ENCODE data around the gene ATAD3C.
"Not testable (repeated sequence)": the region's sequence is repeated elsewhere in the genome, so short reads cannot be mapped to it uniquely, and the experiment has no call there.

ATAD3C gene

DNA sequence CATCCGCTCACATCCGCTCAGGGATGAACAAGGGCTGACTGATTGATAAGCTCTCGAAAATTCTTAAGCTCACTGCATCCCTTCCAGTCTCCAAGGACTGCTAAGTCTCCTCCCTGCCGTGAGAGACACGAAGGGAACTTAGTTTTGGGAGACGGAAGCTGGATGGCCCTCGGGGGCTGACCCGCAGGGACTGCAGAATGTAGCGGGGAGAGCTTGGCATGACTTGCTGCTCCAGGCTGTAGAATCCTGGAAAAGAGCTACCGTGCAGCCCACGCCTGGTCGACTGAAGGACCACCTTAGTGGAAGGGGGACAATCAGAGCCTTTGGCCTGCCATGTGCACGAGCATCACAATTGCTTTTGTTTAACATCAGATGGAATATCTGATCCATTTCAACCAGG is 33.7 kb upstream of the ATAD3C start:
- H3K27ac ChIP-seq, result no peak overlapping the region
- TF ChIP-seq, protein P1, sequence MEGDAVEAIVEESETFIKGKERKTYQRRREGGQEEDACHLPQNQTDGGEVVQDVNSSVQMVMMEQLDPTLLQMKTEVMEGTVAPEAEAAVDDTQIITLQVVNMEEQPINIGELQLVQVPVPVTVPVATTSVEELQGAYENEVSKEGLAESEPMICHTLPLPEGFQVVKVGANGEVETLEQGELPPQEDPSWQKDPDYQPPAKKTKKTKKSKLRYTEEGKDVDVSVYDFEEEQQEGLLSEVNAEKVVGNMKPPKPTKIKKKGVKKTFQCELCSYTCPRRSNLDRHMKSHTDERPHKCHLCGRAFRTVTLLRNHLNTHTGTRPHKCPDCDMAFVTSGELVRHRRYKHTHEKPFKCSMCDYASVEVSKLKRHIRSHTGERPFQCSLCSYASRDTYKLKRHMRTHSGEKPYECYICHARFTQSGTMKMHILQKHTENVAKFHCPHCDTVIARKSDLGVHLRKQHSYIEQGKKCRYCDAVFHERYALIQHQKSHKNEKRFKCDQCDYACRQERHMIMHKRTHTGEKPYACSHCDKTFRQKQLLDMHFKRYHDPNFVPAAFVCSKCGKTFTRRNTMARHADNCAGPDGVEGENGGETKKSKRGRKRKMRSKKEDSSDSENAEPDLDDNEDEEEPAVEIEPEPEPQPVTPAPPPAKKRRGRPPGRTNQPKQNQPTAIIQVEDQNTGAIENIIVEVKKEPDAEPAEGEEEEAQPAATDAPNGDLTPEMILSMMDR (IDR thresholded peaks at IDR 0.05), result no peak
- TF ChIP-seq ZFX (IDR thresholded peaks at IDR 0.05; ENCODE audit: borderline replicate concordance), result no peak

DNA sequence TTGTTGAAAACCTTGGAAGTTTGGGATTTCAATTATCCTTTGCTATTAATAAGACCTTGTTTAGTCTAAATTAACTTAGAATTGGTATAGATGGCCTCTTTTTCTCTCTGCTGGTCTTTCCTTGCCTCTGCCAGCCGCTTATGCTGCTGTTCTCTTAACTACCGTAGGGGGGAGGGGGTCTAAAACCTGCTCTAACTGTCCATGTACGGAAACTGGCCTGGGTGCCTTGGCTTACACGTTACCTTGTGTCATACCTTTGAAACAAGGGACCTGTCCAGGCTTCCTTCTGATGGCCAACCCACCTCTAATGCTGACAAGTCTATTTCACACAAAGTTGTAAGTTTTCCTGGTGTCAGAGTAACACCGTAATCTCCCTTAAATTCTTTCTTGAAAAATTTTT is 32.1 kb upstream of the ATAD3C start:
- not testable (repeated sequence) for H3K27ac ChIP-seq

DNA sequence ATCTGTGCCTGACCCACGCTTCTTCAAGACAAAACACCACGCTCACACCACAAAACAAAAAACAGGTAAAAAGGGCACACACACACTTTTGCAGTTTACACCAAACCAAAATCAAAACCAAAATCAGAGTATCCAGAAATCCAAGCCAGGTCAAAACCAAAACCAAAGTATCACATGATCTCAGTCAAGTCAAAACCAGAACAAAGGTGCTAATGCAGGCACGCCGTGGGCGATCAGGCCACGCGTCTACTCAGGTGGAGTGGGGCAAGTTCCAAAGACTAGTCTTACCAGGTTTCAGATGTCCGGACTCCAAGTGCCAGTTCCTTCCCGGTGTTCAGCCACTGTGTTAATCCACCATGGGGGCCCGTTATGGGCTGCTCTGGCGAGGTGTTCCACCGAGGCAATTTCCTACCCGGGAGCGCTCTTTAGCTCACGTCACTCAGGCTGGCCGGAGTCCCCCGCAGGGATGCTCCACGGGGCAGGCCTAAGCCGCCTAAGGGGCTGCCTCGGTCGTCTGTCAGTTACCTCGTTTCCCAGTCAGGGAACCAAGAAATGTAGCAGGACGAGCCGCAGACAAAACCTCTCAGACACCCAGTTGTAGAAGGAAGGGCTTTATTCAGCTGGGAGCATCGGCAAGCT is 31.5 kb upstream of the ATAD3C start:
- not testable (repeated sequence) for H3K27ac ChIP-seq

DNA sequence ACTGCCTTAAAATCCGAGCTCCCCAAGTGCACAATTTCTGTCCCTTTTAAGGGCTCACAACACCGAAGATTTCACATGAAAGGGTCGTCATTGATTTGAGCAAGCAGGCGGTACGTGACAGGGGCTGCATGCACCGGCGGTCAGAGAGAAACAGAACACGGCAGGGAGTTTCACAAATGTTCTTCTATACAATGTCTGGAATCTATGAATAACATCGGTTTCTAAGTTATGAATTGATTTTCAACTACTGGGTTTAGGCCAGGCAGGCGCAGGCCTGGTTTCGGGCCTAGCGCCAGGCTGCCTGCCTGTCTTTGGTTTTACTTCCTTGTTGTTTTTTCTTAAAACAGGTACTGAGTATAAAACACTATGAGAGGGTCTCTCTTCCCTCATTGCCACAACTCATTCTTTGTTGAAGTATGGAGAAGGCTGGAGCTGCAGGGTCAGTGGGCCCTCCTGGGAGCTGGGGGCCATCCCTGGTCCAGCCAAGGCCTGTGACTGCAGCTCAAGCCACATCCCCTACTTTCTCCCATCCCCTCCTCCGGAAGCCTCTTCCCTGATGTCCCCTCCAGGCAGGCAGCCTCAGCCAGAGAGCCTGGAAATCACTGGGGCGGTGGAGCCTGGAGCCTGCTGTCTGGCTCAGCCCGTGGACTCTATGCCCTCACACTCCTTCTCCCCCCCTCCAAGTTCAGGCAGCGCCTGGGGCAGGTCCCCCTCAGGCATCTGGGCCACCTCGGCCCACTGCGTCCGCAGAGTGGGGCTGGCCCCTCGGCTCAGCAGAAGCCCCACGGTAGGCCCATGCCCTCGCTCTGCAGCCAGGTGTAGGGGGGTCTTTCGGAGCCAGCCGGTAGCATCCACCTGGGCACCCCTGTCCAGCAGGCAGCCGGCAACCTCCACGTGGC is 30.8 kb upstream of the ATAD3C start:
- no peak overlapping the region for H3K27ac ChIP-seq
- TF ChIP-seq, protein P1 (IDR thresholded peaks at IDR 0.05), result no peak
- TF ChIP-seq ZFX (IDR thresholded peaks at IDR 0.05; ENCODE audit: borderline replicate concordance), result no peak

DNA sequence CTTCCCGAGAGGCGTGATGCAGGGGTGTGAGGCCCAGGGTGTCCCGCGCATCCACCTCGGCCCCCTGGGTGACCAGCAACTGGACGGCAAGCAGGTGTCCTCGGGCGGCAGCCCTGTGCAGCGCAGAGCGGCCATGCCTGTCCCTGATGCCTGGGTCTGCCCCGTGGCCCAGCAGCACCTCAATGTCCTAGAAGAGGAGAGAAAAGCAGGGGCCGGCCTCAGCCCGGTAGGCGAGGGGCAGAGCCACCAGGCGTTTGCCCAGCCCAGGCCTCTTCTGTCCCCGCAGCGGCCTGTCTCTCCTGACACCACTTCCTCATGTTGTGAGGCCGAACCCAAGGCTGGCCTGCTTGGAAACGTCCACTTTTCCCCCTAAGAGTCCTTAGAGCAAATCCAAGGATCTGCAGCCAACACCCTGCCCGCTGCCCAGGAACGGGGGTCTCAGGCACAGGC is 30.1 kb upstream of the ATAD3C start:
- TF ChIP-seq ZFX (IDR thresholded peaks at IDR 0.05; ENCODE audit: borderline replicate concordance), result no peak
- no peak overlapping the region for H3K27ac ChIP-seq

DNA sequence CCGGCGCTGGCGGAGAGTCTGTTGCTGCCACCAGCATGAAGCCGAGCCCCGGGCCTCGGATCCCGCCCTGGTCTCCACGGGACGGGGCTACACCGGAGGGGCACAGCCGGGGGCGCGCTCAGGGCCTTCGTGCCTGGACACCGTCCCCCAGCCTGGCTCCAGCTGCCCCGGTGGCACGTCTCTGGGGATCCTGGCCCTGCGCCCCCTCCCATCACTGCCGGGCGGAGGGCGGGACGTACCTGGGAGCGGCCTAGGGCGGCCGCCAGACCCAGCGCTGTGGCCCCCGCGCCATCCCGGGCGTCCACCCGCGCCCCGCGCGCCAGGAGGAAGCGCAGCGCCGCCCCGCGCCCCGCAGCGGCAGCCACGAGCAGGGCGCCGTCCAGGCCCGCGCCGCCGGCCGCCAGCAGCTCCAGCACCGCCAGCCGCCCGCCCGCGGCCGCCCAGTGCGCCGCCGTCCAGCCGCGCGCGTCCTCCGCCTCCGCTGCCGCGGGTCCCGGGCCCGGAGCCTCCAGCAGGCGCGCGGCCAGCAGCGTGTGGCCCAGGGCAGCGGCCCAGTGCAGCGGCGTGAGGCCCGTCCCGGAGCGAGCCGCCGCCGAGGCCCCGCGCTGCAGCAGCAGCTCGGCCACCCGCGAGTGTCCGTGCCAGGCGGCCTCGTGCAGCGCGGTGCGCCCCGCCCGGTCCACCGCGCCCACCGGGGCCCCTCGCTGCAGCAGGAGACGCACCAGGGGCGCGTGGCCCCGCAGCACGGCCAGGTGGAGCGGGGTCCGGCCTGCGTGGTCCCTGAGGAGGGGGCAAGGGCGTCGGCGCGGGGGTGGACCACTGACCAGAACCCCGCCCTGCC is 29.5 kb upstream of the ATAD3C start:
- TF ChIP-seq ZFX (IDR thresholded peaks at IDR 0.05; ENCODE audit: borderline replicate concordance), result no peak
- TF ChIP-seq, protein P1 (IDR thresholded peaks at IDR 0.05), result peak; percentile 64
- H3K27ac ChIP-seq, result no peak overlapping the region

DNA sequence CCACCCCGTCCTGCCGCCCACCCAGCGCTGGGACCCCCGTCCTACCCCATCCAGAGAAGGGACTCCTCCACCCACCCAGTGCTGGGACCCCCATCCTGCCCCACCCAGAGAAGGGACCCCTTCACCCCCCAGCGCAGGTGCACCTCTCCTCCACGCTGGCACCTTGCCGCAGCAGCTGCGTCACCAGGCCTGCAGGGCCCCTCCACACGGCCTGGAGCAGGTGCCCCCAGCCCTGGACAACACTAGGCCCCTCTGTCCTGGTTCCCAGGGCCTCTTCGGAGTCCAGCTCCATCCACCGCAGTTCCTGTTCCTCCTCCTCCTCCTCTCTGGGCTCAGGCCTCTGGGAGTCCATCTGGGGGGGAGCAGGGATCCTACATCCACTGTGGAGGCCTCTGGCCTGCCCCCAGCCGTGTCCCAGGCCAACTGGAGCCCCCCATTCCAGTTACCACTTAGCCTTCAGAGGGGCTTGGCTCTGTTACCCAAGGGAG is 28.8 kb upstream of the ATAD3C start:
- no peak overlapping the region for H3K27ac ChIP-seq
- TF ChIP-seq, protein P1 (IDR thresholded peaks at IDR 0.05), result no peak
- TF ChIP-seq ZFX (IDR thresholded peaks at IDR 0.05; ENCODE audit: borderline replicate concordance), result no peak

DNA sequence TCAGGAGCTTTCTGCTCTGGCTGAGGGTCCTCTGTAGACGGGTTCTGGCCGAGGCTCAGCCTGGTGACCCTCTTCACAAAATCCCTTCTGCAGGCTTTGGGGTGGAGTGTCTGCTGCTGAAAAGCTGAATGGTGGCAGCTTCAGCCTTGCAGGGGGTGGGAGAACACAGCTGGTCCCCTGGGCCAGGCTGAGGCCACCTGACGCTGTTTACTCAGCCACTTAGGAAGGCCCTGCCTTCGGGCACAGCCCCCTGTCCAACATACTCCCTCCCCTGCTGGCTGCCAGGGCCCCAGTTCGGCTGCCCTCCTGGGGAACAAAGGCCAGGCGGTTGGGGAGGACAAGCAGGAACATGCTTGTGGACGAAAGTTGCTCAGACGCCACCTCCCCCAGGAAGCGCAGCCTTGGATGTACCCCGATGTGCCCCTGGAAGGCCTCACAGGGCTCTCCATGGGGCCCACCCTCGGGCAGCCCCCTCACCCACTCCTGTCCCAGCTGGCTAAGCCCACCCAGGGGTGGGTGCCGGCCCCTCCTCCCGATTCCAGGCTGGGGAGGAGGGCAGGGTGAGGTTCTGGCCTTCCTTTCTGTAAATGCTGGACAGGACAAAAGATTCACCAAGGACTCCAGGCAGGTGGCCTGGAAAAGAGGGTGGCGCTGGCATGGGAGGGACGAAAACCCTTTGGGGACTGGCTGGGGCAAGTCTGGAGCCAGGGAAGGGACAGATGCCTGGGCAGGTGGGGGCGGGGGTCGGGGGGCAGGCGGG is 28.2 kb upstream of the ATAD3C start, which contains the start of gene ANKRD65:
Gene ANKRD65, minus strand, starts transcription at position 130 of the 760 bp plus-strand sequence. CDS start 271 bp downstream, outside the sequence.
- no peak within 1 kb of the TSS for H3K27ac ChIP-seq
- TF ChIP-seq, protein P1 (IDR thresholded peaks at IDR 0.05), result no peak
- no peak for TF ChIP-seq ZFX (IDR thresholded peaks at IDR 0.05; ENCODE audit: borderline replicate concordance)

Data from 22Rv1 (cell line).